GM12878 (cell line): ENCODE measurements around the gene CEBPB. TPM values are rescaled to one million over a fixed set of nuclear protein-coding genes. Genes with fewer than 3 reads are reported as not detected.
A peak's percentile ranks its signal among the peaks of the same experiment; 100 is the strongest.

ENCODE experiments used
- BCL3 ChIP-seq: IDR thresholded peaks from 2 replicates; pipeline ENCODE4 v1.6.1; 2011; ENCODE audit warnings: borderline replicate concordance, low read depth, mild to moderate bottlenecking, moderate library complexity, low read length; ENCODE audit not compliant: insufficient read depth, poor library complexity, severe bottlenecking
- CBFB ChIP-seq: IDR thresholded peaks from 2 replicates; pipeline ENCODE4 v1.6.1; 2016; ENCODE audit warnings: antibody characterized with exemption, low read depth
- CREM ChIP-seq: IDR thresholded peaks from 2 replicates; pipeline ENCODE4 v1.6.1; 2014; ENCODE audit warnings: antibody characterized with exemption, low read depth
- DPF2 ChIP-seq: fragments of 450-650 bp; IDR thresholded peaks from 2 replicates; pipeline ENCODE4 v1.6.1; 2017; ENCODE audit warnings: mild to moderate bottlenecking
- EED ChIP-seq: sonication (generic); IDR thresholded peaks from 2 replicates; pipeline ENCODE4 v1.6.1; 2016; ENCODE audit warnings: antibody characterized with exemption, low read depth
- HDAC6 ChIP-seq: fragments of 200-600 bp; sonication (generic); IDR thresholded peaks from one replicate; pipeline ENCODE4 v1.8.0; 2017; ENCODE audit warnings: antibody characterized with exemption; ENCODE audit not compliant: unreplicated experiment
- HDGF ChIP-seq: fragments of 450-650 bp; IDR thresholded peaks from 2 replicates; pipeline ENCODE4 v1.6.1; 2016; ENCODE audit warnings: antibody characterized with exemption
- KLF5 ChIP-seq: fragments of 450-650 bp; IDR thresholded peaks from 2 replicates; pipeline ENCODE4 v1.6.1; 2014; ENCODE audit warnings: mild to moderate bottlenecking; ENCODE audit not compliant: partially characterized antibody
- NBN ChIP-seq: fragments of 450-650 bp; IDR thresholded peaks from 2 replicates; pipeline ENCODE4 v1.6.1; 2016
- PAX8 ChIP-seq: fragments of 450-650 bp; IDR thresholded peaks from 2 replicates; pipeline ENCODE4 v1.6.1; 2017; ENCODE audit warnings: mild to moderate bottlenecking, moderate library complexity
- PKNOX1 ChIP-seq: fragments of 450-650 bp; IDR thresholded peaks from 2 replicates; pipeline ENCODE4 v1.6.1; 2016; ENCODE audit warnings: mild to moderate bottlenecking
- RUNX3 ChIP-seq: IDR thresholded peaks from 2 replicates; pipeline ENCODE4 v1.6.1; 2012; ENCODE audit warnings: low read length, inconsistent platforms
- TCF7 ChIP-seq: IDR thresholded peaks from 2 replicates; pipeline ENCODE4 v1.6.1; 2014; ENCODE audit warnings: antibody characterized with exemption, borderline replicate concordance
- ZNF687 ChIP-seq: fragments of 450-650 bp; IDR thresholded peaks from 2 replicates; pipeline ENCODE4 v1.6.1; 2017; ENCODE audit warnings: mild to moderate bottlenecking, moderate library complexity
- polyA plus RNA-seq, 11 experiments: library from polyadenylated mRNA; depleted of rRNA in 4 of 11; unstranded in 6 of 11; stranded (reverse) in 5 of 11; fragments of >200 nt; fragmentation: Nextera tagmentation in 4 of 11; fragmentation: Illumina TruSeq in 1 of 11; extraction: Ambion mirVana in 4 of 11; extraction: Trizol in 1 of 11; gene quantifications; 1 replicate in 1 of 11; 2 replicates in 10 of 11; pipeline versions ENCODE4 v1.2.1 to v1.2.3, GENCODE V29; 2011 to 2016; ENCODE audit warnings: inconsistent platforms in 2 of 11, missing spikeins in 2 of 11, low read depth in 1 of 11
- total RNA-seq, 4 experiments: library from RNA; depleted of rRNA in 3 of 4; stranded (reverse); fragments of >200 nt in 3 of 4; fragmentation: Illumina TruSeq in 1 of 4; extraction: Trizol in 1 of 4; gene quantifications; 2 replicates each; pipeline versions ENCODE4 v1.2.1 to v1.2.3, GENCODE V29; 2013 to 2021
- TF ChIP-seq, protein P1 (sequence below): IDR thresholded peaks from 2 replicates; pipeline ENCODE4 v1.6.1; 2012; ENCODE audit warnings: mild to moderate bottlenecking, low read depth, low read length
- TF ChIP-seq, protein P2 (sequence below): fragments of 450-650 bp; IDR thresholded peaks from 2 replicates; pipeline ENCODE4 v1.6.1; 2017; ENCODE audit warnings: antibody characterized with exemption, mild to moderate bottlenecking, moderate library complexity

Gene CEBPB
- total and polyA plus RNA-seq, 10 of the 15 experiments (the other 5 are each of a cell fraction or from before 2014, with no cell fraction given): 0.18 to 8.8 (median 1.6) TPM

GRCh38 chr20:50146732-50147662 is 43.6 kb upstream of the CEBPB start (continued):
- TF ChIP-seq ZNF687 (peak; percentile 97), NBN (0 out of 2 replicates have a peak, but pooled peaks have one; percentile 41), PKNOX1 (peak; percentile 92), HDAC6 (no peak), CREM (no peak), RUNX3 (peak; percentile 80), KLF5 (no peak), DPF2 (0 out of 2 replicates have a peak, but pooled peaks have one; percentile 39), HDGF (peak; percentile 48), TCF7 (no peak), PAX8 (0 out of 2 replicates have a peak, but pooled peaks have one; percentile 50), EED (0 out of 2 replicates have a peak, but pooled peaks have one; percentile 36), BCL3 (no peak), CBFB (0 out of 2 replicates have a peak, but pooled peaks have one; percentile 37)
- TF ChIP-seq, protein P1, sequence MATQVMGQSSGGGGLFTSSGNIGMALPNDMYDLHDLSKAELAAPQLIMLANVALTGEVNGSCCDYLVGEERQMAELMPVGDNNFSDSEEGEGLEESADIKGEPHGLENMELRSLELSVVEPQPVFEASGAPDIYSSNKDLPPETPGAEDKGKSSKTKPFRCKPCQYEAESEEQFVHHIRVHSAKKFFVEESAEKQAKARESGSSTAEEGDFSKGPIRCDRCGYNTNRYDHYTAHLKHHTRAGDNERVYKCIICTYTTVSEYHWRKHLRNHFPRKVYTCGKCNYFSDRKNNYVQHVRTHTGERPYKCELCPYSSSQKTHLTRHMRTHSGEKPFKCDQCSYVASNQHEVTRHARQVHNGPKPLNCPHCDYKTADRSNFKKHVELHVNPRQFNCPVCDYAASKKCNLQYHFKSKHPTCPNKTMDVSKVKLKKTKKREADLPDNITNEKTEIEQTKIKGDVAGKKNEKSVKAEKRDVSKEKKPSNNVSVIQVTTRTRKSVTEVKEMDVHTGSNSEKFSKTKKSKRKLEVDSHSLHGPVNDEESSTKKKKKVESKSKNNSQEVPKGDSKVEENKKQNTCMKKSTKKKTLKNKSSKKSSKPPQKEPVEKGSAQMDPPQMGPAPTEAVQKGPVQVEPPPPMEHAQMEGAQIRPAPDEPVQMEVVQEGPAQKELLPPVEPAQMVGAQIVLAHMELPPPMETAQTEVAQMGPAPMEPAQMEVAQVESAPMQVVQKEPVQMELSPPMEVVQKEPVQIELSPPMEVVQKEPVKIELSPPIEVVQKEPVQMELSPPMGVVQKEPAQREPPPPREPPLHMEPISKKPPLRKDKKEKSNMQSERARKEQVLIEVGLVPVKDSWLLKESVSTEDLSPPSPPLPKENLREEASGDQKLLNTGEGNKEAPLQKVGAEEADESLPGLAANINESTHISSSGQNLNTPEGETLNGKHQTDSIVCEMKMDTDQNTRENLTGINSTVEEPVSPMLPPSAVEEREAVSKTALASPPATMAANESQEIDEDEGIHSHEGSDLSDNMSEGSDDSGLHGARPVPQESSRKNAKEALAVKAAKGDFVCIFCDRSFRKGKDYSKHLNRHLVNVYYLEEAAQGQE: 0 out of 2 replicates have a peak, but pooled peaks have one; percentile 5
- TF ChIP-seq, protein P2, sequence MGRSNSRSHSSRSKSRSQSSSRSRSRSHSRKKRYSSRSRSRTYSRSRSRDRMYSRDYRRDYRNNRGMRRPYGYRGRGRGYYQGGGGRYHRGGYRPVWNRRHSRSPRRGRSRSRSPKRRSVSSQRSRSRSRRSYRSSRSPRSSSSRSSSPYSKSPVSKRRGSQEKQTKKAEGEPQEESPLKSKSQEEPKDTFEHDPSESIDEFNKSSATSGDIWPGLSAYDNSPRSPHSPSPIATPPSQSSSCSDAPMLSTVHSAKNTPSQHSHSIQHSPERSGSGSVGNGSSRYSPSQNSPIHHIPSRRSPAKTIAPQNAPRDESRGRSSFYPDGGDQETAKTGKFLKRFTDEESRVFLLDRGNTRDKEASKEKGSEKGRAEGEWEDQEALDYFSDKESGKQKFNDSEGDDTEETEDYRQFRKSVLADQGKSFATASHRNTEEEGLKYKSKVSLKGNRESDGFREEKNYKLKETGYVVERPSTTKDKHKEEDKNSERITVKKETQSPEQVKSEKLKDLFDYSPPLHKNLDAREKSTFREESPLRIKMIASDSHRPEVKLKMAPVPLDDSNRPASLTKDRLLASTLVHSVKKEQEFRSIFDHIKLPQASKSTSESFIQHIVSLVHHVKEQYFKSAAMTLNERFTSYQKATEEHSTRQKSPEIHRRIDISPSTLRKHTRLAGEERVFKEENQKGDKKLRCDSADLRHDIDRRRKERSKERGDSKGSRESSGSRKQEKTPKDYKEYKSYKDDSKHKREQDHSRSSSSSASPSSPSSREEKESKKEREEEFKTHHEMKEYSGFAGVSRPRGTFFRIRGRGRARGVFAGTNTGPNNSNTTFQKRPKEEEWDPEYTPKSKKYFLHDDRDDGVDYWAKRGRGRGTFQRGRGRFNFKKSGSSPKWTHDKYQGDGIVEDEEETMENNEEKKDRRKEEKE: no peak
